Fibroblast of peridontal ligament (primary cell): ENCODE results near the gene SERTAD2.

Source experiments
- DNase-seq: peaks from one replicate; pipeline ENCODE4 v3.0.0-alpha.2; 2010; ENCODE audit errors: extremely low read depth

Gene SERTAD2

GRCh38 chr2:64627860-64628841, 25.6 kb downstream of the SERTAD2 start:
- no peak for DNase-seq

- no peak for DNase-seq
These were observed 26.6 kb downstream of the SERTAD2 start for GRCh38 chr2:64626963-64627760.

GRCh38 chr2:64626146-64626809, 27.4 kb downstream of the SERTAD2 start:
- no peak for DNase-seq

- no peak for DNase-seq
These were observed 28.2 kb downstream of the SERTAD2 start for GRCh38 chr2:64625299-64626145.

- no peak for DNase-seq
These were observed 28.9 kb downstream of the SERTAD2 start for GRCh38 chr2:64624862-64625261.

GRCh38 chr2:64624108-64624610, 29.6 kb downstream of the SERTAD2 start:
- no peak for DNase-seq

GRCh38 chr2:64623242-64623850, 30.4 kb downstream of the SERTAD2 start:
- DNase-seq = no peak

- DNase-seq = peak; percentile 35
These were observed 31.1 kb downstream of the SERTAD2 start for GRCh38 chr2:64622443-64623241.

GRCh38 chr2:64620661-64621060, 33.1 kb downstream of the SERTAD2 start:
- DNase-seq = no peak

- DNase-seq = no peak
These were observed 36.0 kb downstream of the SERTAD2 start for GRCh38 chr2:64617631-64618151.

GRCh38 chr2:64615844-64616536, 37.7 kb downstream of the SERTAD2 start:
- DNase-seq = no peak

- no peak for DNase-seq
These were observed 38.4 kb downstream of the SERTAD2 start for GRCh38 chr2:64615192-64615763.

- peak; percentile 78 for DNase-seq
These were observed 40.4 kb downstream of the SERTAD2 start for GRCh38 chr2:64613276-64613675.

GRCh38 chr2:64612575-64613195, 41.0 kb downstream of the SERTAD2 start:
- DNase-seq = no peak

- no peak for DNase-seq
These were observed 43.3 kb downstream of the SERTAD2 start for GRCh38 chr2:64610316-64610855.

- DNase-seq = no peak
These were observed 43.8 kb downstream of the SERTAD2 start for GRCh38 chr2:64609942-64610281.

- peak; percentile 16 for DNase-seq
These were observed 44.3 kb downstream of the SERTAD2 start for GRCh38 chr2:64609227-64609941.
